Lower lobe of right lung (tissue), 2 donors: ENCODE measurements around the gene APOL2. TPM values are rescaled to one million over a fixed set of nuclear protein-coding genes. Genes with fewer than 3 reads are reported as not detected.
A peak's percentile ranks its signal among the peaks of the same experiment; 100 is the strongest.
"Not testable (repeated sequence)": the region's sequence is repeated elsewhere in the genome, so short reads cannot be mapped to it uniquely, and the experiment has no call there.

Source experiments
- ATAC-seq, 2 donors: fragments of 200-7000 bp; cut with Tn5 transposase; one replicate each; pipeline ENCODE4 v1.9.1; 2020 to 2022; ENCODE audit warnings: mild to moderate bottlenecking in 2 of 2, moderate library complexity in 2 of 2
- DNase-seq: peaks from one replicate; pipeline ENCODE4 v3.0.0-alpha.2; 2020
- H3K27ac ChIP-seq: fragments of 200-600 bp; one replicate; pipeline ENCODE4 v1.8.0; 2022
- H3K27me3 ChIP-seq: fragments of 200-600 bp; one replicate; pipeline ENCODE4 v1.8.0; 2022; ENCODE audit warnings: low read depth
- H3K36me3 ChIP-seq: fragments of 200-600 bp; one replicate; pipeline ENCODE4 v1.8.0; 2022; ENCODE audit warnings: mild to moderate bottlenecking
- H3K4me1 ChIP-seq: fragments of 200-600 bp; one replicate; pipeline ENCODE4 v1.8.0; 2022
- H3K4me3 ChIP-seq: fragments of 200-600 bp; one replicate; pipeline ENCODE4 v1.8.0; 2022; ENCODE audit warnings: mild to moderate bottlenecking
- H3K9me3 ChIP-seq: fragments of 200-600 bp; one replicate; pipeline ENCODE4 v1.8.0; 2022
- CTCF ChIP-seq: fragments of 200-600 bp; IDR thresholded peaks from one replicate; pipeline ENCODE4 v1.8.0; 2022; ENCODE audit warnings: antibody characterized with exemption, mild to moderate bottlenecking
- intact Hi-C: fragments of 100-400 bp; cut with DNase I; formaldehyde crosslinking; loops from one replicate; pipeline ENCODE4 v1.11.0; 2022
- total RNA-seq: library from RNA; stranded (reverse); fragmentation: NEBNext Ultra II Directional; extraction: Animal tissue kit (Norgen Biotek cat#: 25700); gene quantifications from one replicate; pipeline ENCODE4 v1.2.1, GENCODE V29; 2021
- donor health status: DM: no; HTN: yes; CAD: no; lungs with severe emphysema.

The APOL2 gene
- total RNA-seq, 1 donor from 2014 or later = 56.0 TPM

GRCh38 chr22:36202906-36203305 is 36.4 kb downstream of the APOL2 start:
- H3K9me3 ChIP-seq, intact Hi-C loops, H3K4me3 ChIP-seq, H3K27me3 ChIP-seq, H3K36me3 ChIP-seq: not testable (repeated sequence)
- ATAC-seq (peak in 1 of 2 donors; percentile 48), DNase-seq (peak; percentile 52)
- peak overlapping the region; percentile 18 for H3K27ac ChIP-seq
- peak; percentile 7 for TF ChIP-seq CTCF
- peaks cover 24% of the 10 kb centered on the region for H3K4me1 ChIP-seq

- ATAC-seq = peak; percentile 67 to 84
Measured at GRCh38 chr22:36201630-36202319, 37.6 kb downstream of the APOL2 start, which contains the start of gene APOL4. Gene APOL4, minus strand, starts transcription at chr22:36201809. Its CDS starts 75 bp downstream, at chr22:36201734.

GRCh38 chr22:36201025-36201424 is 38.3 kb downstream of the APOL2 start:
- DNase-seq, H3K36me3 ChIP-seq, H3K9me3 ChIP-seq, H3K27me3 ChIP-seq, intact Hi-C loops, ATAC-seq: not testable (repeated sequence)
- Histone ChIP-seq H3K4me1 (peaks cover 37% of the 10 kb centered on the region), H3K27ac (peak overlapping the region; percentile 60), H3K4me3 (peak overlapping the region; percentile 38)

More at GRCh38 chr22:36201630-36202319, 37.6 kb downstream of the APOL2 start, which contains the start of gene APOL4:
- Histone ChIP-seq H3K36me3 (no peaks in the 10 kb centered on the region), H3K4me1 (peaks cover 35% of the 10 kb centered on the region), H3K27me3 (no peaks in the 10 kb centered on the region), H3K4me3 (peak within 1 kb of the TSS; percentile 38), H3K9me3 (no peaks in the 10 kb centered on the region), H3K27ac (peak within 1 kb of the TSS; percentile 60)
- no peak for TF ChIP-seq CTCF
- DNase-seq = peak; percentile 82
- intact Hi-C loops = no loop called here

GRCh38 chr22:36199001-36199551 is 40.3 kb downstream of the APOL2 start:
- Histone ChIP-seq H3K36me3 (no peaks in the 10 kb centered on the region), H3K4me3 (no peak overlapping the region), H3K27me3 (no peaks in the 10 kb centered on the region), H3K27ac (no peak overlapping the region), H3K4me1 (peaks cover 37% of the 10 kb centered on the region), H3K9me3 (no peaks in the 10 kb centered on the region)
- intact Hi-C loops = no loop called here
- DNase-seq (no peak), ATAC-seq (no peak)
- TF ChIP-seq CTCF = no peak

GRCh38 chr22:36198536-36198935 is 40.8 kb downstream of the APOL2 start:
- Histone ChIP-seq H3K27me3 (no peaks in the 10 kb centered on the region), H3K9me3 (no peaks in the 10 kb centered on the region), H3K4me3 (no peak overlapping the region), H3K4me1 (peaks cover 37% of the 10 kb centered on the region), H3K36me3 (no peaks in the 10 kb centered on the region), H3K27ac (no peak overlapping the region)
- TF ChIP-seq CTCF = no peak
- DNase-seq = no peak
- intact Hi-C loops = no loop called here
- ATAC-seq = no peak

GRCh38 chr22:36197514-36198146 is 41.7 kb downstream of the APOL2 start:
- intact Hi-C loops = no loop called here
- Histone ChIP-seq H3K9me3 (no peaks in the 10 kb centered on the region), H3K27ac (peak overlapping the region; percentile 46), H3K27me3 (no peaks in the 10 kb centered on the region), H3K36me3 (peaks cover 1% of the 10 kb centered on the region), H3K4me1 (peaks cover 37% of the 10 kb centered on the region), H3K4me3 (no peak overlapping the region)
- TF ChIP-seq CTCF = no peak
- peak; percentile 6 to 8 for ATAC-seq
- DNase-seq = no peak
